NCI-H128 (cell line): Measurements from ENCODE around the gene PLPPR3.

Experiments
- DNase-seq: peaks from one replicate; lab custom pipeline; 2025; ENCODE audit not compliant: unreplicated experiment; lab: John Stamatoyannopoulos, UW

Gene PLPPR3, protein sequence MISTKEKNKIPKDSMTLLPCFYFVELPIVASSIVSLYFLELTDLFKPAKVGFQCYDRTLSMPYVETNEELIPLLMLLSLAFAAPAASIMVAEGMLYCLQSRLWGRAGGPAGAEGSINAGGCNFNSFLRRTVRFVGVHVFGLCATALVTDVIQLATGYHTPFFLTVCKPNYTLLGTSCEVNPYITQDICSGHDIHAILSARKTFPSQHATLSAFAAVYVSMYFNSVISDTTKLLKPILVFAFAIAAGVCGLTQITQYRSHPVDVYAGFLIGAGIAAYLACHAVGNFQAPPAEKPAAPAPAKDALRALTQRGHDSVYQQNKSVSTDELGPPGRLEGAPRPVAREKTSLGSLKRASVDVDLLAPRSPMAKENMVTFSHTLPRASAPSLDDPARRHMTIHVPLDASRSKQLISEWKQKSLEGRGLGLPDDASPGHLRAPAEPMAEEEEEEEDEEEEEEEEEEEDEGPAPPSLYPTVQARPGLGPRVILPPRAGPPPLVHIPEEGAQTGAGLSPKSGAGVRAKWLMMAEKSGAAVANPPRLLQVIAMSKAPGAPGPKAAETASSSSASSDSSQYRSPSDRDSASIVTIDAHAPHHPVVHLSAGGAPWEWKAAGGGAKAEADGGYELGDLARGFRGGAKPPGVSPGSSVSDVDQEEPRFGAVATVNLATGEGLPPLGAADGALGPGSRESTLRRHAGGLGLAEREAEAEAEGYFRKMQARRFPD

DNA sequence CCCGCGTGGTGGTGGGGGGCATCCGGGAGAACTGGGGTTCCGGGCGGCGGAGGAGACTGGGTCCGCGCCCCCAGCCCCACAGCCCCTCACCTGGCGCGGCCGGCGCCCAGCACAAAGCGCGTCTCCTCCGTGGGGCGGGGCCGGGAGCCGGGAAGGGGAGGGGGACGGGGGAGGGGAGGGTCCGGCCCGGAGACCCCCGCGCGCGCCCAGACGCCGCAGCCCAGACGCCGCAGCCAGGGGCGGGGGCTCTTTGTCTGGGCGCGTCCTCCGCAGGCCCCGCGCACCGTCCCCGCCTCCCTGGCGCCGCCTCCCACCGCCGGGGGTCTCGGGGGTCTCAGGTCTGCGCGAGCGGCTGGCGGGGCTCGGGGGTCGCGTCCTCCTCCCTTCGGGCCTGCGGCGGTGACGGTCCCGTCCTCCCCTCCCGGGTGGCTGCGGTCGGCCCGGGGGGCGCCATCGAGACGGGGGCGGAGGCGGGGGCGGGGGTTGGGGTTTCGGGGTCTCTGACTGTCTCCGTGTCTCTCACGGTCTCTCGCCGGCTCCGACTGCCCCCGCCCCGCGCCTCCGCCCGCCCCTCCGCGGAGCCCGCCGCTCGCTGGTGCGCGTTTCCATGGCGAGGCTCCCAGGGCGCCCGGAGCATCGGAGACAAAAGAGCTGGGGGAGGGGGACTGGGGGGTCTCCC, at the start of gene PLPPR3:
TSS of gene PLPPR3 (minus strand) at position 131 of the 679 bp plus-strand sequence. CDS start 396 bp downstream, outside the sequence.
- no peak for DNase-seq

DNA sequence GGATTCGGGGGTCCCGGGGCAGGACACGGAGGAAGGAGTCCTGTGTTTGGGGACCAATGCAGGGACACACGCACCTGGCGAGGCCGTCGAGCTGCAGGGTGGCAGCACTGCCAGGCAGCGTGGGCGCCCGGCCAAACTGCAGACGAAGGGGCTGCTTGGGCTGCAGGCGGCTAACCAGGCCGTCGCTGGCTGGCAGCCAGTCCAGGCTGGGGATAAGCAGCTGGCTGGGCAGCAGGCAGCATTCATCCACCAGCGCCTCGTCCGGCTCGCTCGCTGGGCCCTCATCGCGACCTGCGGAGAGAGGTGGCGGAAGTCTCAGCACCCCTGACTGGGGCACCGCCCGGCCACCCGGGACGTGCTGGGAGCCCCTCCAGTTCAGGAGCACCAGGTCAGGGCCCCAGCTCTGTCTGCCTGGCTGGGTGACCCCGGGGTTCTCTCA, 49.2 kb upstream of the PLPPR3 start:
- DNase-seq, result no peak

DNA sequence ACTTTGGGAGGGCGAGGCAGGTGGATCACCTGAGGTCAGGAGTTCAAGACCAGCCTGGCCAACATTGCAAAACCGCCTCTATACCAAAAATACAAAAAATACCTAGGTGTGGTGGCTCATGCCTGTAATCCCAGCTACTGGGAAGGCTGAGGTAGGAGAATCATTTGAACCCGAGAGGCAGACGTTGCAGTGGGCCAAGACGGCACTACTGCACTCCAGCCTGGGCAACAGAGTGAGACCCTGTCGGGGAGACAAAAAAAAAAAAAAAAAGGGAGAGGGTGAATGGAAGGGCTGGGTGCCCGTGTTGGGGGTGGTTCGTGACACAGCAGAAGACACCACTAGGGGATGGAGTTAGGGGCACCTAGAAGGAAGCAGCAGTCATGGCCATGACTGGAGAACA, 48.6 kb upstream of the PLPPR3 start:
- no peak for DNase-seq

DNA sequence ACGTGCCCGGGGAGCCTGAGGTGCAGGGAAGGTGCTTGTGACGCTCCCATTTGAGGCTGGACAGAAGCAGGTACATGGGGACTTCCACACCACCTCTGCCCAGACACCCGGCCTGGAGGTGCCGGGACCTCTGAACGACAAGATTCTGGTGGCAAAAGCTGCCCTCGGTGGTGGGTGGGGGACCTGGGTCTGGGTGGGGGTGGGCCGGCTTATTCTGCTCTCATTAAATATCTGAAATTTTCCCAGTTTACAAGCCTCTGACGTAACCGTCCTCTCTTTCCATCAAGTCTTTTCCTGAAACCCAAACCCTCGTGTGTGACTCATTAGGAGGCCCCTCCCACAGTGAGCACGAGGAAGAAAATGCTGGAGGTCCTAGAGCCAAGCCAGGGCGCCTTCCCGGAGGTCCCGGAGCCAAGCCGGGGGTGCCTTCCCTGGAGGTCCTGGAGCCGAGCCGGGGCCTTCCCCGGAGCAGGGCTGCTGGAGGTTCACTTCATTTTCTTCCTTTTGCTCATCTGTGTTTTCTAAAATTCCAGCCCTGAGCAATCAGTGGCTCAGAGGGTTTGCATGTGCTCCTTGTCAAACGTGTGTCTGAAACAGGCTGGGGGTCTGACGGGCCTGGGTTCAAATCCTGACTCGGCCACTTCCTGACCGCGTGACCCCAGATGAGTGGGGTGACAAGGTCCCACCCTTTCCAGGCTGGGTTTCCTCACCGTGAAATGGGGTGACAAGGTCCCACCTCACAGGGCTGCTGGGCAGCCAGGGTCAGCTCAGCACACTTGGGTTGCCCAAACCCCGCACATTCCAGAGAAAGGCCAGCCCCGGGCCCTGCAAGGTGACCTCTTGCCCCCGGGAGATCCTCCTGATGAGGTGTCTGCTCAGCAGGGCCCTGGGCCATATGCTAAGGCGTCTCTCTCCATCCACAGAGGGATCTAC, 47.8 kb upstream of the PLPPR3 start:
- no peak for DNase-seq

- no peak for DNase-seq
Observed at GRCh38 chr19:868458-869244, 46.9 kb upstream of the PLPPR3 start.

GRCh38 chr19:867855-868457, 46.2 kb upstream of the PLPPR3 start:
- DNase-seq, result no peak

DNA sequence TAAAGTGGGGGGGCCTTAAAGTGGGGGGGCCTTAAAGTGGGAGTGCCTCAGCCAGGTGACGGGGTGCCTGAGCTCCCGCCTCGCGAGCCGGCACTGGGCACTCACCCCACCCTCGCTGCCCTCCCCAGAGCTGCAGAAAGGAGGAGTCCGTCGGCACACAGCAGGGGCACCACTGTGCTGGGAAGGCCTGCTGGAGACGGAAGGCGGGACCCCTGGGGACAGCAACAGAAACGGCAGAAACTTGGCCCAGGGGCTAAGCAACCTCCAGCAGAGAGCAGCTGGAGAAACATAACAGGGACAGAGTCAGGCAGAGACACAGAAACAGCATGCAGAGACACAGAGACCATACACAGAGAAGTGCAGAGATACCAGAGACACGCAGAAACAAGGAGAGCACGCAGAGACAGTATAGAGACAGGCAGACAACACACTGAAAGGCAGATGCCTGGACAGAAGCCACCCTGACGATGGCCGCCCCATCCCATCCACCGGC, 45.6 kb upstream of the PLPPR3 start:
- no peak for DNase-seq

DNA sequence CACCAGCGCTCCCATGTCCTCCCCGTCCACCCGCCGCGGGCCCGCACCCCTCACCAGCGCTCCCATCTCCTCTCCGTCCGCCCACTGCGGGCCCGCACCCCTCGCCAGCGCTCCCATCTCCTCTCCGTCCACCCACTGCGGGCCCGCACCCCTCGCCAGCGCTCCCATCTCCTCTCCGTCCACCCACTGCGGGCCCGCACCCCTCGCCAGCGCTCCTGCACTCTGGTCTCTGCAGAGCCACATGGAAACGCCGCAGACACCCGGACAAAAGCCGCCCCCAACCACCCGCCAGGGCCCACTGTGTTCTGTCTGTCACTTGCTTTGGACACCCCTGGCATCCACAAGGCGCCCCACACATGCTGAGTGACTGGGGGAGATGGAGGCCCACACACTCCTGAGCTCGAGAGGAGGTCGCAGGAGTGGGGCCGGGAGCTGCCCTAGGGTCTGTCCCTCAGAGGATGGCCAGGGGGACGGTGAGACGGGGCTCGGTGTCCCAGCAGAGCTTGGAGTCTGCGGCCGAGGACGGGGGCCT, 45.1 kb upstream of the PLPPR3 start:
- DNase-seq, result no peak

GRCh38 chr19:863315-863620, 41.5 kb upstream of the PLPPR3 start:
- no peak for DNase-seq

DNA sequence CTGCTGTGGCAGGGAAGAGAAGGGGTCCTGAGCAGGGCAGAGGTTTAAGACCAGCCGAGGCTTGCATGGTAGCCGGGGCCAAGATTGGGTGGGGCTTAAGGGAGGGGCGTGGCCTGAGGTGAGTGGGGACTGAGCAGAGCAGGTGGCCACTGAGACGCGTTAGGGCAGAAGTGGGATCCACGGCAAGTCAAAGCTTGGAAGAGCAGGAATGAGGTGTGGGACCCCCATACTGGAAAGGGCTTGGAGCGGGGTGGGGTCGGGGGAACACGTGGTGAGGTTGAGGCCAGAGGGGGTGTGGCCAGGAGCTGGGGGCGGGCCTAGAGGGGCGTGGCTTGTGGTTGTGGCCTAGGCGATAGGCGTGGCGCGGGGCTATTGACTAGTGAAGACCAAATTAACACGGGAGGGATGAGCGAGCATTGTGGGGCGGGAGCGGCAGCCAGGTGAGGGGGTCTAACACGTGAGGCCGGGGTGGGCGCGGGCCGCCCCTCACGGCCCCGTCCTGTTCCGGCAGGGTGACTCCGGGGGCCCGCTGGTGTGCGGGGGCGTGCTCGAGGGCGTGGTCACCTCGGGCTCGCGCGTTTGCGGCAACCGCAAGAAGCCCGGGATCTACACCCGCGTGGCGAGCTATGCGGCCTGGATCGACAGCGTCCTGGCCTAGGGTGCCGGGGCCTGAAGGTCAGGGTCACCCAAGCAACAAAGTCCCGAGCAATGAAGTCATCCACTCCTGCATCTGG, 41.0 kb upstream of the PLPPR3 start:
- no peak for DNase-seq

- no peak for DNase-seq
Observed at GRCh38 chr19:861756-862580, 40.2 kb upstream of the PLPPR3 start.

GRCh38 chr19:861141-861755, 39.5 kb upstream of the PLPPR3 start:
- no peak for DNase-seq

- DNase-seq, result no peak
Observed at GRCh38 chr19:858868-859843, 37.4 kb upstream of the PLPPR3 start, which contains the start of gene CFD. TSS of gene CFD (plus strand) at chr19:859664. CDS start at chr19:859690, 26 bp downstream.

DNA sequence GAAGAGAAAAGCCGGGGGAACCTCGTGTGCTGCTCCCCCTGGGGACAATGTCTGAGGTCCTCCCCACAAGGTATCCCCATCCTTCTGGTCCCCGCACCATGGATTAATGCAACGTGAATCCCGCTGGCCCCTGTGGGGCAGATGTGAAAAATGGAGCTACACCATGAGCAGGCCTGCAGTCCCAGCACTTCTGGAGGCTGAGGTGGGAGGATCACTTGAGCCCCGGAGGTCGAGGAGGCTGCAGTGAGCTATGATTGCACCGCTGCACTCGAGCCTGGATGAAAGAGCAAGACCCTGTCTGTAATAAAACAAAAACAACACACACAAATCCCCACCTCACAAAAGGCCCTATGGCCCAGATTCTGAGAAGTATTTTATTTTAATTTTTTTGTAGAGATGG, 36.5 kb upstream of the PLPPR3 start:
- no peak for DNase-seq

DNA sequence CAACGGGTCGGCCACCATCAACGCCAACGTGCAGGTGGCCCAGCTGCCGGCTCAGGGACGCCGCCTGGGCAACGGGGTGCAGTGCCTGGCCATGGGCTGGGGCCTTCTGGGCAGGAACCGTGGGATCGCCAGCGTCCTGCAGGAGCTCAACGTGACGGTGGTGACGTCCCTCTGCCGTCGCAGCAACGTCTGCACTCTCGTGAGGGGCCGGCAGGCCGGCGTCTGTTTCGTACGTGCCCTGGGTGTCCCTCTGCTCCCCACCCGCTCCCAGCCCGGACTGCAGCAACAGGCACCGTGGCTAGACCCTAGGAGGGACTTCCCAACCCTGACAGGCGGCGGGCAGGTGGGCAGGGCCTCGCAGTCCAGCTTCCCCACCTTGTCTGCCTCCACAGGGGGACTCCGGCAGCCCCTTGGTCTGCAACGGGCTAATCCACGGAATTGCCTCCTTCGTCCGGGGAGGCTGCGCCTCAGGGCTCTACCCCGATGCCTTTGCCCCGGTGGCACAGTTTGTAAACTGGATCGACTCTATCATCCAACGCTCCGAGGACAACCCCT, 33.9 kb upstream of the PLPPR3 start:
- no peak for DNase-seq

DNA sequence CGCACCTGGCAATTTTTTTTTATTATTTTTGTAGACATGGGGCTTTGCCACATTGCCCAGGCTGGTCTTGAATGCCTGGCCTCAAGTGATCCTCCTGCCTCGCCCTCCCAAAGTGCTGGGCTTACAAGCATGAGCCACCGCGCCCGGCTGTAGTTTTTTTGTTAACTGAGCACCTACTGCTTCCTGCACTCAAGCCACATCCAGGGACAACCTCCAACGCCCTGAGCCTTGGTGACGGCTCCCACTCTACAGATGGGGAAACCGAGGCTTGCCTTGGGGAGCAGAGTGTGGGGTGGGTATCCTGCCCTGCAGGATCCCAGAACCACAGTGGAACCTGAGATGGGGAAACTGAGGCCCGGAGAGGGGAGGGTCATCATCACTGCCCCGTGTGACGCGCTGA, 33.4 kb upstream of the PLPPR3 start:
- no peak for DNase-seq
